HepG2 (cell line): ENCODE data around the gene HSCB.

ENCODE experiments used
- HNF4G ChIP-seq, 2 experiments: sonication (generic) in 1 of 2; formaldehyde crosslinking in 1 of 2; IDR thresholded peaks; 2 replicates each; pipeline versions ENCODE4 v1.4.0 to v1.6.1; 2011 to 2020; ENCODE audit warnings: borderline replicate concordance in 2 of 2, low read depth in 2 of 2, mild to moderate bottlenecking in 2 of 2, low read length in 1 of 2, missing genetic modification reagents in 1 of 2, moderate library complexity in 1 of 2
- MTF2 ChIP-seq: sonication (generic); formaldehyde crosslinking; IDR thresholded peaks from 2 replicates; pipeline ENCODE4 v1.5.0; 2020; ENCODE audit warnings: missing genetic modification reagents, borderline replicate concordance

DNA sequence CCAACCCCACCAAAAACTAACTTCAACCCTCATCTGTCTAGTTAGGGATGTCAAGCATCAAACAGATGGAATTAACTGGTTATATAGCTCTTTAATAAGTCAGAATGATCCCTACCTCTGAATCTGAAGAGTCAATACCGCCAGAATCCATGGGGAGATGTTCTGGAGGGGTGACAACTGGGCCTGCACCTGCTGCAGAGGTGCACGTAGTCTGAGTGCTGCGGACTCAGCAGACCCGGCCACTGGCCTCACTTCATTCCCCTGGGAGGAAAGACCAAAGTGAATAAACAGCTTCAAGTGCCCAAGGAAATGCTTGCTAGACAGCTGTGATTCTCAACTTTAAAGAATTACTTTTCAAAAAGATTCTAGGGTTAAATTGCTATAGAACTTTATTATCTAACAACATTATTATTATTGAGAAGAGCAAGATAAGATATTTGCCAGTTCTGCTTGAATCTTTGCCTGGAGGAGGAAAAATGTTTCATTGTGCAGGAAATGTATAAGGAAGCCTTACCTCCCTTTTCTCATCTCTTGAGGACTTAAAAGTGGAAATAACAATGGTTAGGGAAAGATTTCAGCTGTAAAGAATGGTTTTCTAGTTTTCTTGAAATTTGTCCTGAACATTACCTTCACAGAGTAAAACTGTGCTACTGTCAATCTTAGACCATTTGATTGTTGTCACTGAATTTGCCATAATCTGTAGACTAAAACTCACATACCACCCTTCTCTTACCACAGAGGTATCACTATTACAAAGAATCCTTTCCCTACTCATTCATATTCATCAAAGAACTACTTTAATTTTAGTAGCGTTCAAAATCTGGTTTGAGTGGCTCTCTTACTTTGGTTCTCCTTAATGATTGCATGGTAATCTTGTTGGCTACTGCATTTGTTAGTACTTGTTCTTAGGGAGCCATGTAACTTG lies 54.4 kb downstream of the HSCB start:
- TF ChIP-seq HNF4G (IDR thresholded peaks at IDR 0.05; ENCODE audit: borderline replicate concordance, low read depth, low read length): no peak
- TF ChIP-seq HNF4G (CRISPR knock-in tag; IDR thresholded peaks at IDR 0.05; ENCODE audit: borderline replicate concordance, low read depth): no peak
- TF ChIP-seq MTF2 (CRISPR knock-in tag): no peak
